ENCODE measurements around the gene ARHGAP6.
A peak's percentile ranks its signal among the peaks of the same experiment; 100 is the strongest.
"Not testable (repeated sequence)": the region's sequence is repeated elsewhere in the genome, so short reads cannot be mapped to it uniquely, and the experiment has no call there.

The ARHGAP6 gene

DNA sequence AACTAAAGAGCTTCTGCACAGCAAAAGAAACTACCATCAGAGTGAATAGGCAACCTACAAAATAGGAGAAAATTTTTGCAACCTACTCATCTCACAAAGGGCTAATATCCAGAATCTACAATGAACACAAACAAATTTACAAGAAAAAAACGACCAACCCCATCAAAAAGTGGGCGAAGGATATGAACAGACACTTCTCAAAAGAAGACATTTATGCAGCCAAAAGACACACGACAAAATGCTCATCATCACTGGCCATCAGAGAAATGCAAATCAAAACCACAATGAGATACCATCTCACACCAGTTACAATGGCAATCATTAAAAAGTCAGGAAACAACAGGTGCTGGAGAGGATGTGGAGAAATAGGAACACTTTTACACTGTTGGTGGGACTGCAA lies 304.1 kb downstream of the ARHGAP6 start:
- not testable (repeated sequence) for DNase-seq (ENCODE audit: low read depth, low spot score)

GRCh38 chrX:11355944-11356343 lies 309.8 kb downstream of the ARHGAP6 start:
- not testable (repeated sequence) for DNase-seq (ENCODE audit: low read depth, low spot score)

- DNase-seq (ENCODE audit: low read depth, low spot score) = no peak
These were observed 310.3 kb downstream of the ARHGAP6 start for GRCh38 chrX:11355259-11355909.

DNA sequence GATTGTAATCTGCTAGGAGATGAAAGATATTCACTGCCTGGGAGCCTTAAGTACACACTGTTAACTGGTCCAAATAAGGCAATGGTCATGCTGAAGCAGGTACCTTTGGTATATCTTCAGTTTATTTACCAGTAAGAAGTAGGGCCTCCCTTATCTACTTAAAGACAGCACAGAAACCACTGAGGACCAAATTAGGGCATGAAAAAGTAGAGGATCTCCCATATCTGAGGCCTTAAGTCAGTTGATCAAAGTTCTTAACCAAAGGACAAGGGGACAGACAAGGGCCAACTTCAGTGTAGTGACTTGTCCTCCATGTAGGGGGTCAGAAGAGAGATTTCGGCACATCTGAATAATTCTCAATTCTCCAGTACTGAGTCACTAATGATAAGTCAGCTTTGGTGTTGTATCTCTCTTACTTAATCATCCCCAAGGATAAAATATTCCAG lies 313.4 kb downstream of the ARHGAP6 start:
- DNase-seq (ENCODE audit: low read depth, low spot score) = no peak

DNA sequence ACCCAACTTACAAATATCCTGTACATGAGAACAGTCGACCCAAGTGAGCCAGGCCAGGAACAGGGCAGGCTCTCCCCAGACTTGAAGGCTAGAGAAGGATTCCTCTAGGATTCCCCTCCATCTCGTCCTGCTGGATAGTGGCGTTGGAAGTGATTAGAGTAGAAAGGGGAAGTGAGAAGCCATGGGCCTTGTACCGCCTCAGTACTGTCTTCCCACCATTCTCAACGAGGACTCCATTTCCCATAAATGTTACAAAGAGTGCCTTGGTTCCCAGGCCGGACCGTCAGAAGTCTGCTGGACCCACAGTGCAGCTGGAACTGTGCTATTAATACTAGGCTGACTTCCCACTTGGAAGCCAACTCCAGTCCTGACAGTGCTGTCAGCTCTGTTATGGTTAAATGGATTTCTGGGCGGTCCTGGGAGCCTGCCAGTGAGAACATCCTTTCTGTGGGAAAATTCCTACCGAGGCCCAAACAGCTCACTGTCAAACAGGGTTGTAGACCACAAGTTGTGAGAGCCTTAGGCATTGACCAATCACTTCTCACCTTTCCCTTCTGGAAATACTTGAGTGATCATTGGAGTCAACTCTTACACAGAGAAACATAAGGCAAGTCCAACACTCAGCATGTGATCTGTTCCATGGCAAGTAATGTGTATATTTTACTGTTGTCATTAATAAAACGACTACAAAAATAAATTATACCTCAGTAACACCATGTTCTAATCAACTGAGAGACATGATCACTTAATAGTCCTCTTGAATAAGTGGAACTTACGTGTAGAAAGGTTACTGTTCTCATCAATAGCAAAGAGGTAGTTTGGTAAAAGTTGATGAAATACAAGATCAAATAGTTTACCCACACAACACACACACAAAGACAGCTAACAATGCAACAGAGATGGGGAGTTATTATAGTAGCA lies 314.1 kb downstream of the ARHGAP6 start:
- DNase-seq (ENCODE audit: low read depth, low spot score) = peak; percentile 7

DNA sequence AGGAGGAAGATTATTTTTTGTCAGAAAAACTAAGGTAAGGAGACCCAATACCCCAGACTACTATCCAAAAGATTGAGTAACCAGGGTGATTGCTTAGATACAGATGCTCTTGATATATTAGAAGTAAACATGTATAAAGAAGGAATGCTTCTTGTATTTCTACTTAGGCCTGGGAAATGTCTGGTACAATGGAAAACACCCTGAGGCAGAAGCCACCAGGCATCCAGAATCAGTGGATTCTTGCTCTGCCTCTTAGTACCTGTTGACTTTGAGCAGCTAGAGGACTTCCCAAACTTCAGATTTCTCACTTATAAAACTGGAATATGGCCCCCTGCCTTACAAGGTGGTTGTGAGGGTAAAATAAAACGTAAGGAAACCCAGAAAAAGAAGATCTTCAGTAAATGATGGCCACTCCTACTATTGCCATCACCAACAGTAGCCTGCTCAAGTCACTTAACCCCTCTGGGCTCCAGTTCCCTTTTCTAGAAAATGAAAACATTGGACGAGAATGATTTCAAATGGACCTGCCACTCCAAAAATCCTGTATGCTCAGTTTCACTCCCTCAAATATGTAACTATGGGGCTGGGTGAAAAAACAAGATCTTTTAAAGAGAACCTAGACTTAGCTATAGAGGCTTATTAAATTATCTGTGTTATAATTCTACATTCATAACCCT lies 315.9 kb downstream of the ARHGAP6 start:
- DNase-seq (ENCODE audit: low read depth, low spot score) = peak; percentile 10

- no peak for DNase-seq (ENCODE audit: low read depth, low spot score)
These were observed 316.7 kb downstream of the ARHGAP6 start for GRCh38 chrX:11349020-11349419.

- DNase-seq (ENCODE audit: low read depth, low spot score) = no peak
These were observed 318.4 kb downstream of the ARHGAP6 start for GRCh38 chrX:11347300-11347699.

DNA sequence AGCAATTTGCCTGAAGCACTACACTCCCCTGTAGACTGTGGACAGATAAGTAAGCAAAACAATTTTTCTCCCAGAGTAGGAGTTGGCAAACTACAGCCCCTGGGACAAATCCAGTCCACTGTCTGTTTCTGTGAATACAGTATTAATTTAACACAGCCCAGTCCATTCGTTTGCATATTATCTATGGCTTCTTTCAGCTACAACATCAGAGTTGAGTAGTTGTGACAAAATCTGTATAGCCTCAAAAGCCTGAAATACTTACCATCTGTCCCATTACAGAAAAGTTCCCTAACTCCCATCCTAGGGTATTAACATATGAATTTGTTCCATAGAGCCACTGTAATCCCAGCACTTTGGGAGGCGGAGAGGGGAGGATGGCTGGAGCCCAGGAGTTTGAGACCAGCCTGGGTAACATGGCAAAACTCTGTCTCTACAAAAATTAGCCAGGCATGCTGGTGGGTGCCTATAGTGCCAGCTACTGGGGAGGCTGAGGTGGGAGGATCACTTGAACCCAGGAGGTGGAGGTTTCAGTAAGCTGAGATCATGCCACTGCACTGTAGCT lies 319.5 kb downstream of the ARHGAP6 start:
- DNase-seq (ENCODE audit: low read depth, low spot score) = no peak

DNA sequence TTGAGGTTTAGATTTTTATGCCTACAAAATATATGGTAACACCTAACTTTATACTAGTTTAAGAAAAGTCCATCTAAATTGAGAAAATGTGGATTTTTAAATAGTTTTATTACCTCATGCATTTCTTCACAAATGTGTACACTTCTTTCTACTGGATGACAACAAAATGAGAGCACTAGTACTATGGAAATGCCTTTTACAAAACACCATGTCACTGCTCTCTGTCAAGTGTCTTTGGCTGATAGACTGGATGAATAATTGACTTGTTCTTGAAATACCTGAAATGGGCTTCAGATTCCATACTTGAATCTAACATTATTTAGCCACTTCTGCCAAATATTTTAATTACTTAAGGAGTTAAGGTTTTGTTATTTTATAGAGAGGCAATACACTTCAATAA lies 323.0 kb downstream of the ARHGAP6 start:
- no peak for DNase-seq (ENCODE audit: low read depth, low spot score)

- no peak for DNase-seq (ENCODE audit: low read depth, low spot score)
These were observed 324.2 kb downstream of the ARHGAP6 start for GRCh38 chrX:11341274-11342201.

DNA sequence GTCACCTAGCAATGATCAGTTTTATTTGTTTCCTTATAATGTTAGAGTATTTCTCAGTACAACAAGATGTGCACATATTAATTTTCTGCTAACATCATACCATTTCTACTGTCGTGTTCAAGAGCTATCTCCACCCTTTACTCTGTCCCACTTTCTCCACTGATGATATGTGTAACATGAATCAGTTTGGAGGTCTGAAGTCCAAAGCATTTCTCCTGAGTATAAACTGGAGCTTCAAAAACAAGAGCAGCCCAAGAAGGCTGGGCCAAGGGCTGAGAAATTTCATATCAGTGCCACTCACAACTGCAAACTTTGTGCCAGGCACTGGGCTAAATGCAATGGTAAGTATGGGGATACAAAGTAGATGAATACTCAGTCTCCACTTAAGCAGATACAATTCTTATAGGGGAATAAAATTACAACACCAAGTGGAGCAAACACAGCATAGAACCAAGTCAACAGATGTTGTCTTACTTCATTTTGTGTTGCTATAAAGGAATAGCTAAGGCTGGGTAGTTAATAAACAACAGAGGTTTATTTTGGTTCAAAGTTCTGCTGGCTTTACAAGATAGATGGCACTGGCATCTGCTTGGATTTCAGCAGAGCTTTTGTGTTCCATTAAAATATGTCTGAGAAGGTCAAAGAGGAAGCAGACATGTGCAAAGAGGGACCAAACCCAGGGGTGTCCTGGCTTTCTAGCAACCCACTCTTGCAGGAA lies 328.3 kb downstream of the ARHGAP6 start:
- DNase-seq (ENCODE audit: low read depth, low spot score) = no peak

- DNase-seq (ENCODE audit: low read depth, low spot score) = no peak
These were observed 329.5 kb downstream of the ARHGAP6 start for GRCh38 chrX:11336201-11336600.

DNA sequence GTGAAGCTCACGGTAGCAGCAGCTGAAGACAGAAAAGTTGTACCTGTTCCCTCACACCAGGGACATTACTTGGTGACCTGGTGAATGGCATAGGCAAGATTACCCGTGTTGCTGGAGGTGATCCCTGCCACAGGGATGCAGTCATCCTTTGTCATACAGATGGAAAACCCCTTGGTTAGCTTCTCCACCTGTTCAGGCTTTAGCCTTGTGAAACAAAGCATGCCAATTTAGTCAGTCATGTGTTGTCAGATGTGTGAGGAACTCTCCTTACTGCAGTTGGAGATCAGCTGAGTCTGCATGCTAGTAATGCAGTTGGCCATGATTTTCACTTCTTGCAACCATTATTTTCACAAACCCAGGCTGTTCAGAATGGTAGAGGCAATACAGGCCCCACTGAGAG lies 331.6 kb downstream of the ARHGAP6 start:
- DNase-seq (ENCODE audit: low read depth, low spot score) = no peak

- no peak for DNase-seq (ENCODE audit: low read depth, low spot score)
These were observed 333.9 kb downstream of the ARHGAP6 start for GRCh38 chrX:11331788-11332187.

DNA sequence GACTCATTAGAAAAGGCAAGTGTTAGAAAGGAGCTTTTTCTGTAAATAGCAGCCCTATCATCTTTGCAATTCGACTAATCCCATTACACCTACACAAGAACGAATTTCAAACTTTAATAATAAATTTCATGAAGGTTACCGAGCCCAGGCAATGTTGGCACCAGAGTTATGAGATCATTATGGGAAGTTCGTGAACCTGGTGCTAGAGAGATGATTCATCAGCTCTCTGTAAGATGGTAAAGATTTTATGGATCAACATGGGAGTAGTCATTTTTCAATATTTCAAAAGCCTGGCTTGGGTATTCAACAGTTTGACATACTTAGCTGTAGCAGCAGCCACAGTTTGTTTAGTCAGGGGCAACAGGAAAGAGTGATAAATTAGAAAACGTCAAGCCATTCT lies 336.7 kb downstream of the ARHGAP6 start:
- DNase-seq (ENCODE audit: low read depth, low spot score) = no peak

DNA sequence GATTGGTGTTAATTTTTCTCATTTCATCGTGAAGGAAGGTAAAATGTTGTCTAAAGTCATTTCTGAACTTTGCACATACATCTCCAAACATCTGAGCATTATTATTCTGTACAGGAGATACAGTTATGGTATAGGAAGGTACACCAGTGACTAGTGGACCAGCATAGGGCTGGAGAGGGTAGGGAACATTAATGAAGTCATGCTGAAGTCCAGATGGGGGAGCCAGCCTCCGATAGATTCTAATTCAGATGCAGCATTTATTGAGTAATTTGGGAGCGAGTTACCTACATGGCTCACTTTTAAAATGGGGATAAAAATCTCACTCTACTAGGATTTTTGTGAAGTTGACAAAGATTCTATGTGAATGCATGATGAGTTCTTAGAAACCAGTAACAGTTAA lies 337.6 kb downstream of the ARHGAP6 start:
- no peak for DNase-seq (ENCODE audit: low read depth, low spot score)

DNA sequence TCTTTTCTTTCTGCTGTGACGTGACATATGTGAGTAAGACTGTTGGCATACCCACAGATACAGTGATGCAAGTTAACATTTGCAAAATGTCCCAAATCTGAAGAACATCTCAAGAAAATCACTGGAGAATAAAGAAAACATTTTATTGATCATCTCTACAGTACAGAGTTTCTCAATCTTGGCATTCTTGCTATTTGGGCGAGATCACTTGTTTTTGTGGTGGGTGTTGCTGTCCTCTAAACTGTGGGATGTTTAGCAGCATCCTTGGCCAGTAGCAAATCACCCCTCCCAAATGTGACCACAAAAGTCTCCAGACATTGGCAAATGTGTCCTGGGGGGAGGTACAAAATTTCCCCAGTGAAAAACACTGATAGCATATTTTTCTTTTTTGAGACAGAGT lies 343.7 kb downstream of the ARHGAP6 start:
- DNase-seq (ENCODE audit: low read depth, low spot score) = no peak

DNA sequence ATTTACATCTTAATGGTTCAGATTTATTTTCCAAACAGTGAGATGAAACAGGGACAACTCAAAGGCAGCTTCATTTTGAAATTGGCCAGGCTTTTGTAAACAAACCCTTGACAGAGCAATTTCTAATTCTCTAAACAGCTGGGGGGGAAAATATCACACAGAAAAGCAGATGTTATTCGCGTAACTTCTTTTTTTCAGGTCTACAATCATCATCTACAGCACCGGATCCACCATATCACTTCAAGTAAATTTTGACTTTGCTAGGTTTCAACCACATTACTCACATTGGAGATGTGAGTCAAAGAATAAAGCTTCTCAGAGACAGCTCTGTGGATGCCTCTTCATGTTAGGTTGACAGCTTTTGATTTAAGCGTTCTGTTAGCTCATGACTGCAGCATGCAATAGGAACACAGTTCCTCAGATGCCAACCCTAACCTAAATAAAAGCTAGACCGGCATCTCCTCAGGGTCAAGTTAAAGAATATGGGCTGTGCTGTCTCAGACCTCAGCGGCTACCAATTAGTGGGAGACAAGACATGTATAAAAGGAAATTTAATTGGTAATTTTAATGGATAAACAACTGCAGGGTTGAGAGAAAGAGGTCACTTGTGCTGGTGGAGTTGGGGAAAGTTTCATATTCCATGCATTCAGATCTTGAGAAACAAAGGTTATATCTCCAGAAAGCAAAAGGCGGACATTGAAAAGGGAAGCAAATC lies 345.8 kb downstream of the ARHGAP6 start:
- DNase-seq (ENCODE audit: low read depth, low spot score) = no peak

DNA sequence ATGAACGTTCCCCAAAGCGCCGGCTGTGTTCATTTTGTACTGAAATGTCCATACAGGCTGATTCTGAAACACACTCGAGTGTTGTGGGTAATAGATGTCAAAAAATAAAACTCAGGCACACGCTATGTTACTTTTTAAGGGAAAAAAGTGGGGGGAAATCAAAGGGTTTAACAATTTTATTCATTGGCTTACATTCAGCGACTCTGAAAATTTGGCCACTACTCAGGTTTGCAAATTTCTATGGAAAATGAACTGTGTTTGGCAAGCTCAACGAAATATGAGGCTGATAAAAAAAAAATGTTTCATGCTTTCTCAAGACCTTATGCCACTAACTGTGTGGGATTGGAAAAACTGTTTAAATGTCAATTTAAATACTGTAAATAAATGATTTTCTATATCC lies 354.0 kb downstream of the ARHGAP6 start:
- DNase-seq (ENCODE audit: low read depth, low spot score) = no peak
